Measurements from ENCODE around the gene FAM237B.

DNA sequence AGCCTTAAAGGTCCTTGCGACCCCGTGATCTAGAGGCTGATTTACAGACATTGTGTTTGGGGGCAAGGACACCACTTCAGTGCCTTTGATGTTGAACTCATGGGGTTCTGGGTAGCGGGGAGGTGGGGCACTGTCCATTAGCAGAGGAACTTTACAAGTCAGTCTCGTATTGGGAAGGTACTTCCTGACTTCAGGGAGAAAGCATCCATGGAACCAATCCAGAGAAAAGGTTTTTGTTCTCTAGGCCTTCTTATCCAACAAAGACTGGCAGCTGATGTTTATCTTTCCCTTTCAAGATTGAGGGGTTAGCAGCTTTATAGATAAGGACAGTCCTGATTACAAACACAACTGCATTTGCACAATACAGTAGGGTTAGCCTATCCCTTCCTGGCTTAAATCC is 28.2 kb upstream of the FAM237B start:
- no peak for TF ChIP-seq POLR2A (IDR thresholded peaks at IDR 0.05; ENCODE audit: low read depth, low read length)
- TF ChIP-seq POLR2AphosphoS5 (IDR thresholded peaks at IDR 0.05; ENCODE audit: low read depth, low read length): no peak
- TF ChIP-seq TAF1 (IDR thresholded peaks at IDR 0.05; ENCODE audit: borderline replicate concordance, low read depth, low read length): no peak
